ENCODE results near the gene TMEM151B.

DNA sequence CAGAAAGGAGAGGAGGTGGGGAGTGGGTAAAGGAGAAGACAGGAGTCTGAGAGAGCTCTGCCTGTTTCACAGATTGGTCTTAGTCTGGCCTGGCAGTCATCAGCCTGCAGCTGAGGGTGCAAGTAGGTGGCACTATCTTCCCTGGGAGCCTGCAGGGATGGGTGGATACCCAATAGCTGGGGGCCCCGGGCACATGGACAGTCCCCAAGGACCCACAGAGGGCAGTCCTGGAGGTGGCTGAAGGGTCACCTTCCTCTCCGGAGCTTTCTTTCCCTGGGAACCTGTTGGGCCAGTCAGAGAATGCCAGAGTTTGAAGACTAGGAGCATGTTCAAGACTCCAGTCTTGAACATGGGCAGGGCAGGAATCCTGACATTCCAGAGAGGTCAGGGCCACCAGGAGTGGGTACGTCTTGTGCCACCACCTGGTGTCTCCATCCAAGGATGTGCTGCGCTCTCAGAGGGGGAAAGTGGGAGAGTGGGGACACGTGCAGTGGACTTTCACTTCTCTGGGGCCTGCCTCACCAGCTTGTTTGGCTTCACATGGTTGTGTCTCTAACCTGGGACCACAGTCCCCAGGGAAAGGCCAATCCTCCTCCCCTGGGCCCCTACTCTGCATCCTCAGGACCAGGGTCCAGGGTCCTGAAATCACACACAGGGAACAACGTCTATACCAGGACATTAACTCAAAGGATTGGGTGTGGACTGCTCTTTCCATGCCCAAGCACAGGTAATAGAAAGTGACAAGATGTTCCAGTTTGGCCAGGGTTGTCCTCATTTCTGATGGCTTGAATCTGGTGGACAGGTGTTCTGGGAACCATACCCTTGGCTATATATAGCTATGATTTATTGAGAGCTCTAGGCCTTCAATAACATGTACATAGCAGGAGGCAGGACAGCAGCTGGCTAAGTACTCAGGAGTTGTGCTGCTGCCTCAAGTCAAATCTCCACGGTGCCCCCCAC is 24.9 kb downstream of the TMEM151B start:
- TF ChIP-seq CTCF (IDR thresholded peaks at IDR 0.05) (no peak), POLR2A (IDR thresholded peaks at IDR 0.05) (no peak)
